A549 (cell line): Measurements from ENCODE around the gene SHC3.

Experiments
- CBX8 ChIP-seq: fragments of 200-600 bp; sonication (generic); IDR thresholded peaks from 2 replicates; pipeline ENCODE4 v1.6.1; 2016
- GATA3 ChIP-seq: IDR thresholded peaks from 2 replicates; pipeline ENCODE4 v1.6.1; 2012; ENCODE audit warnings: borderline replicate concordance
- JUN ChIP-seq, 2 experiments: fragments of >200 bp; sonication (Bioruptor Twin); formaldehyde crosslinking; IDR thresholded peaks; 2 replicates in 1 of 2; 3 replicates in 1 of 2; pipeline ENCODE4 v1.6.1; 2016 to 2017
- POLR2A ChIP-seq: IDR thresholded peaks from 2 replicates; pipeline ENCODE4 v1.6.1; 2012; ENCODE audit warnings: mild to moderate bottlenecking, low read length
- RAD21 ChIP-seq, 2 experiments: fragments of >200 bp in 1 of 2; sonication (Bioruptor Twin) in 1 of 2; formaldehyde crosslinking in 1 of 2; IDR thresholded peaks in 1 of 2; conservative IDR thresholded peaks in 1 of 2; 2 replicates in 1 of 2; 3 replicates in 1 of 2; pipeline ENCODE4 v1.6.1; 2012 to 2018; ENCODE audit warnings: inconsistent platforms in 1 of 2
- ZFP36 ChIP-seq: fragments of 450-650 bp; IDR thresholded peaks from 2 replicates; pipeline ENCODE4 v1.6.1; 2014; ENCODE audit warnings: borderline replicate concordance; ENCODE audit not compliant: partially characterized antibody
- TF ChIP-seq, protein P1 (sequence below): fragments of >200 bp; sonication (Bioruptor Twin); formaldehyde crosslinking; IDR thresholded peaks from 3 replicates; pipeline ENCODE4 v1.5.1; 2016
- TF ChIP-seq, protein P2 (sequence below): fragments of 200-600 bp; sonication (generic); IDR thresholded peaks from 2 replicates; pipeline ENCODE4 v1.6.1; 2016; ENCODE audit warnings: antibody characterized with exemption, mild to moderate bottlenecking, moderate library complexity
- TF ChIP-seq, protein P3 (sequence below): fragments of 150-350 bp; IDR thresholded peaks from 2 replicates; pipeline ENCODE4 v1.6.1; 2014; ENCODE audit warnings: low read depth, mild to moderate bottlenecking, low read length

DNA sequence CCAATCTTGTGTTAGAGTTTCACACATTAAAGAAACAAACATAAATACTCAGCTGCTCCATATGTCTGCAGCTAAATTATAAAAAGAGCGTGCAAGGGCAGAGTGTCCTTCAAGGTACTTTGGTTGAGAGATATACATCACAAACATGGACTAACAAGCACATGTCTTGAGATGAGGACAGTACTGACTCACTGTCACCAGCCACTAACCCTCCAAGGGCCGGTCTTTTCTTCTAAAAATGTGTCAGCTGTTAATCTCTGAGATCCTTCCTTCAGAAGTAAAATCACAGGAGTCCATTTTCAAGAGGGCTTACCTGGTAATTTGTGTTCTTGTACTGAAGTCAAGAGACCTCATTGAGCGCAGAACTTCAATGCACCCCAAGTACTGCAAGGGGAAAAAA lies 66.4 kb downstream of the SHC3 start:
- TF ChIP-seq, protein P1, sequence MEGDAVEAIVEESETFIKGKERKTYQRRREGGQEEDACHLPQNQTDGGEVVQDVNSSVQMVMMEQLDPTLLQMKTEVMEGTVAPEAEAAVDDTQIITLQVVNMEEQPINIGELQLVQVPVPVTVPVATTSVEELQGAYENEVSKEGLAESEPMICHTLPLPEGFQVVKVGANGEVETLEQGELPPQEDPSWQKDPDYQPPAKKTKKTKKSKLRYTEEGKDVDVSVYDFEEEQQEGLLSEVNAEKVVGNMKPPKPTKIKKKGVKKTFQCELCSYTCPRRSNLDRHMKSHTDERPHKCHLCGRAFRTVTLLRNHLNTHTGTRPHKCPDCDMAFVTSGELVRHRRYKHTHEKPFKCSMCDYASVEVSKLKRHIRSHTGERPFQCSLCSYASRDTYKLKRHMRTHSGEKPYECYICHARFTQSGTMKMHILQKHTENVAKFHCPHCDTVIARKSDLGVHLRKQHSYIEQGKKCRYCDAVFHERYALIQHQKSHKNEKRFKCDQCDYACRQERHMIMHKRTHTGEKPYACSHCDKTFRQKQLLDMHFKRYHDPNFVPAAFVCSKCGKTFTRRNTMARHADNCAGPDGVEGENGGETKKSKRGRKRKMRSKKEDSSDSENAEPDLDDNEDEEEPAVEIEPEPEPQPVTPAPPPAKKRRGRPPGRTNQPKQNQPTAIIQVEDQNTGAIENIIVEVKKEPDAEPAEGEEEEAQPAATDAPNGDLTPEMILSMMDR = no peak
- TF ChIP-seq RAD21 (conservative IDR thresholded peaks at IDR 0.05 in 1 of 2, IDR thresholded peaks at IDR 0.05 in 1 of 2) (no peak), POLR2A (no peak), GATA3 (no peak), CBX8 (no peak), ZFP36 (no peak), JUN (IDR thresholded peaks at IDR 0.05) (no peak)
- TF ChIP-seq, protein P2, sequence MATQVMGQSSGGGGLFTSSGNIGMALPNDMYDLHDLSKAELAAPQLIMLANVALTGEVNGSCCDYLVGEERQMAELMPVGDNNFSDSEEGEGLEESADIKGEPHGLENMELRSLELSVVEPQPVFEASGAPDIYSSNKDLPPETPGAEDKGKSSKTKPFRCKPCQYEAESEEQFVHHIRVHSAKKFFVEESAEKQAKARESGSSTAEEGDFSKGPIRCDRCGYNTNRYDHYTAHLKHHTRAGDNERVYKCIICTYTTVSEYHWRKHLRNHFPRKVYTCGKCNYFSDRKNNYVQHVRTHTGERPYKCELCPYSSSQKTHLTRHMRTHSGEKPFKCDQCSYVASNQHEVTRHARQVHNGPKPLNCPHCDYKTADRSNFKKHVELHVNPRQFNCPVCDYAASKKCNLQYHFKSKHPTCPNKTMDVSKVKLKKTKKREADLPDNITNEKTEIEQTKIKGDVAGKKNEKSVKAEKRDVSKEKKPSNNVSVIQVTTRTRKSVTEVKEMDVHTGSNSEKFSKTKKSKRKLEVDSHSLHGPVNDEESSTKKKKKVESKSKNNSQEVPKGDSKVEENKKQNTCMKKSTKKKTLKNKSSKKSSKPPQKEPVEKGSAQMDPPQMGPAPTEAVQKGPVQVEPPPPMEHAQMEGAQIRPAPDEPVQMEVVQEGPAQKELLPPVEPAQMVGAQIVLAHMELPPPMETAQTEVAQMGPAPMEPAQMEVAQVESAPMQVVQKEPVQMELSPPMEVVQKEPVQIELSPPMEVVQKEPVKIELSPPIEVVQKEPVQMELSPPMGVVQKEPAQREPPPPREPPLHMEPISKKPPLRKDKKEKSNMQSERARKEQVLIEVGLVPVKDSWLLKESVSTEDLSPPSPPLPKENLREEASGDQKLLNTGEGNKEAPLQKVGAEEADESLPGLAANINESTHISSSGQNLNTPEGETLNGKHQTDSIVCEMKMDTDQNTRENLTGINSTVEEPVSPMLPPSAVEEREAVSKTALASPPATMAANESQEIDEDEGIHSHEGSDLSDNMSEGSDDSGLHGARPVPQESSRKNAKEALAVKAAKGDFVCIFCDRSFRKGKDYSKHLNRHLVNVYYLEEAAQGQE = no peak
- TF ChIP-seq, protein P3, sequence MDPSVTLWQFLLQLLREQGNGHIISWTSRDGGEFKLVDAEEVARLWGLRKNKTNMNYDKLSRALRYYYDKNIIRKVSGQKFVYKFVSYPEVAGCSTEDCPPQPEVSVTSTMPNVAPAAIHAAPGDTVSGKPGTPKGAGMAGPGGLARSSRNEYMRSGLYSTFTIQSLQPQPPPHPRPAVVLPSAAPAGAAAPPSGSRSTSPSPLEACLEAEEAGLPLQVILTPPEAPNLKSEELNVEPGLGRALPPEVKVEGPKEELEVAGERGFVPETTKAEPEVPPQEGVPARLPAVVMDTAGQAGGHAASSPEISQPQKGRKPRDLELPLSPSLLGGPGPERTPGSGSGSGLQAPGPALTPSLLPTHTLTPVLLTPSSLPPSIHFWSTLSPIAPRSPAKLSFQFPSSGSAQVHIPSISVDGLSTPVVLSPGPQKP = no peak
